GM23338 (cell line): ENCODE measurements around the gene C1QTNF5.

Source experiments
- CREB1 ChIP-seq: fragments of 250-450 bp; sonication (Bioruptor Pico); IDR thresholded peaks from 2 replicates; pipeline ENCODE4 v1.5.0; 2020; ENCODE audit warnings: low read depth, mild to moderate bottlenecking, moderate library complexity
- CTCF ChIP-seq, 2 experiments: fragments of 200-600 bp in 1 of 2; sonication (generic) in 1 of 2; conservative IDR thresholded peaks; 2 replicates each; pipeline versions ENCODE4 v1.5.1 to v1.6.1; 2016 to 2017; ENCODE audit warnings: antibody characterized with exemption in 2 of 2, low read depth in 2 of 2, mild to moderate bottlenecking in 2 of 2, moderate library complexity in 1 of 2
- EZH2 ChIP-seq: fragments of 200-600 bp; sonication (generic); IDR thresholded peaks from one replicate; pipeline ENCODE4 v1.8.0; 2017; ENCODE audit warnings: antibody characterized with exemption, mild to moderate bottlenecking, low read depth; ENCODE audit not compliant: unreplicated experiment
- EZH2phosphoT487 ChIP-seq: fragments of 200-600 bp; sonication (generic); IDR thresholded peaks from one replicate; pipeline ENCODE4 v1.8.1; 2018; ENCODE audit warnings: antibody characterized with exemption; ENCODE audit not compliant: unreplicated experiment
- JUNB ChIP-seq: IDR thresholded peaks from one replicate; pipeline ENCODE4 v1.6.1; 2016; ENCODE audit warnings: antibody characterized with exemption; ENCODE audit not compliant: unreplicated experiment
- POLR2AphosphoS5 ChIP-seq: IDR thresholded peaks from 2 replicates; pipeline ENCODE4 v1.6.1; 2016; ENCODE audit warnings: antibody characterized with exemption, low read depth
- REST ChIP-seq: IDR thresholded peaks from one replicate; pipeline ENCODE4 v1.6.1; 2018; ENCODE audit warnings: antibody characterized with exemption; ENCODE audit not compliant: unreplicated experiment
- STAT1 ChIP-seq: IDR thresholded peaks from one replicate; pipeline ENCODE4 v1.6.1; 2016; ENCODE audit warnings: antibody characterized with exemption; ENCODE audit not compliant: unreplicated experiment
- TF ChIP-seq, protein P1 (sequence below): IDR thresholded peaks from 2 replicates; pipeline ENCODE4 v1.6.1; 2016; ENCODE audit warnings: antibody characterized with exemption

- no peak for TF ChIP-seq CTCF (conservative IDR thresholded peaks at IDR 0.05; ENCODE audit: low read depth in 2 of 2)
- no peak for TF ChIP-seq POLR2AphosphoS5
- TF ChIP-seq EZH2, result no peak
- TF ChIP-seq EZH2phosphoT487, result no peak
- TF ChIP-seq REST, result no peak
- no peak for TF ChIP-seq JUNB
- no peak for TF ChIP-seq STAT1
- TF ChIP-seq CREB1, result no peak
- TF ChIP-seq, protein P1, sequence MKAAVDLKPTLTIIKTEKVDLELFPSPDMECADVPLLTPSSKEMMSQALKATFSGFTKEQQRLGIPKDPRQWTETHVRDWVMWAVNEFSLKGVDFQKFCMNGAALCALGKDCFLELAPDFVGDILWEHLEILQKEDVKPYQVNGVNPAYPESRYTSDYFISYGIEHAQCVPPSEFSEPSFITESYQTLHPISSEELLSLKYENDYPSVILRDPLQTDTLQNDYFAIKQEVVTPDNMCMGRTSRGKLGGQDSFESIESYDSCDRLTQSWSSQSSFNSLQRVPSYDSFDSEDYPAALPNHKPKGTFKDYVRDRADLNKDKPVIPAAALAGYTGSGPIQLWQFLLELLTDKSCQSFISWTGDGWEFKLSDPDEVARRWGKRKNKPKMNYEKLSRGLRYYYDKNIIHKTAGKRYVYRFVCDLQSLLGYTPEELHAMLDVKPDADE, result no peak
Observed at GRCh38 chr11:119347940-119348605, 7.4 kb upstream of the C1QTNF5 start.
